Measurements from ENCODE around the gene SSR3. TPM values are rescaled to one million over a fixed set of nuclear protein-coding genes. Genes with fewer than 3 reads are reported as not detected.
"Not testable (repeated sequence)": the region's sequence is repeated elsewhere in the genome, so short reads cannot be mapped to it uniquely, and the experiment has no call there.

SSR3 gene
- total RNA-seq, 1 experiment from 2014 or later: 177 TPM

GRCh38 chr3:156593814-156594213, 38.9 kb upstream of the SSR3 start (continued):
- TF ChIP-seq EZH2 (IDR thresholded peaks at IDR 0.05) (no peak), SIN3A (IDR thresholded peaks at IDR 0.05; ENCODE audit: low read depth) (no peak), FOSL1 (IDR thresholded peaks at IDR 0.05; ENCODE audit: low read depth) (no peak), ATF3 (IDR thresholded peaks at IDR 0.05) (no peak), SP1 (IDR thresholded peaks at IDR 0.05; ENCODE audit: low read depth) (no peak), CEBPB (IDR thresholded peaks at IDR 0.05; ENCODE audit: low read depth) (no peak), EZH2phosphoT487 (IDR thresholded peaks at IDR 0.05; ENCODE audit: borderline replicate concordance) (no peak)
- TF ChIP-seq, protein P1, sequence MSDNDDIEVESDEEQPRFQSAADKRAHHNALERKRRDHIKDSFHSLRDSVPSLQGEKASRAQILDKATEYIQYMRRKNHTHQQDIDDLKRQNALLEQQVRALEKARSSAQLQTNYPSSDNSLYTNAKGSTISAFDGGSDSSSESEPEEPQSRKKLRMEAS (IDR thresholded peaks at IDR 0.05): no peak

DNA sequence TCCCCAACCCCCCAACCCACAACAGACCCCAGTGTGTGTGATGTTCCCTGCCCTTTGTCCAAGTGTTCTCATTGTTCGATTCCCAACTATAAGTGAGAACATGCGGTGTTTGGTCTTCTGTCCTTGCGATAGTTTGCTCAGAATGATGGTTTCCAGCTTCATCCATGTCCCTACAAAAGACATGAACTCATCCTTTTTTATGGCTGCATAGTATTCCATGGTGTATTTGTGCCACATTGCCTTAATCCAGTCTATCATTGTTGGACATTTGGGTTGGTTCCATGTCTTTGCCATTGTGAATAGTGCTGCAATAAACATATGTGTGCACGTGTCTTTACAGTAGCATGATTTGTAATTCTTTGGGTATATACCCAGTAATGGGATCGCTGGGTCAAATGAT, 34.9 kb upstream of the SSR3 start:
- BruUV-seq (replicated peaks); CTCF ChIA-PET; H3K27ac ChIP-seq (ENCODE audit: low read depth, low read length); H3K9me2 ChIP-seq (ENCODE audit: insufficient read depth); DNase-seq (ENCODE audit: low read depth, low spot score); ATAC-seq; H4K20me1 ChIP-seq (ENCODE audit: insufficient read depth); H3K79me2 ChIP-seq (ENCODE audit: insufficient read depth, low read length); H3K4me2 ChIP-seq (ENCODE audit: low read length); H2AFZ ChIP-seq (ENCODE audit: low read depth, low read length, poor library complexity, severe bottlenecking); H3K27me3 ChIP-seq (ENCODE audit: insufficient read depth, low read length); H3K9me3 ChIP-seq (ENCODE audit: control insufficient read depth in 1 of 2, insufficient read depth in 1 of 2, low read depth in 1 of 2, low read length in 2 of 2); H3K9ac ChIP-seq (ENCODE audit: low read length); H3K4me3 ChIP-seq (replicated peaks in 1 of 2; ENCODE audit: low read depth in 1 of 2, low read length in 2 of 2); POLR2A ChIA-PET; H3K36me3 ChIP-seq (ENCODE audit: control insufficient read depth in 1 of 2, insufficient read depth in 2 of 2, low read length in 2 of 2); intact Hi-C loops (cut with micrococcal nuclease); H3K4me1 ChIP-seq (ENCODE audit: control insufficient read depth in 1 of 2, insufficient read depth in 2 of 2, low read length in 2 of 2); RAD21 ChIA-PET (ENCODE audit: low non-redundant PET in 1 of 2, low total read pairs in 2 of 2, uncharacterized antibody in 2 of 2, unreplicated experiment in 2 of 2): not testable (repeated sequence)

DNA sequence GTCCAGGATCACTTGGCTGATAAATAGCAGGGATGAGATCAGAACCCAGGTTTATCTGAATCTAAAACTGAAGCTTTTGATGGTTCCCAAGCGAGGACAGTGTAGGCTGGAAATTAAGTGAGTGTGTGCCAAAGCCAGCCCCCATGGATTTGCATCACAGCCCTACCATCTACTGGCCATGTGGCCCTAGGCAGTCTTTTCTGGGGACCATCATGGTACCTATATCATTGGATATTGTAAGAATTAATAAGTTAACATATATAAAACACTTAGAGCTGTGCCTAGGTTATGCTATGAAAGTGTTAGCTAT, 32.8 kb upstream of the SSR3 start:
- Histone ChIP-seq H3K4me2 (ENCODE audit: low read length) (no peak overlapping the region), H3K27ac (ENCODE audit: low read depth, low read length) (no peak overlapping the region), H3K4me1 (ENCODE audit: control insufficient read depth in 1 of 2, insufficient read depth in 2 of 2, low read length in 2 of 2) (no peaks in the 10 kb centered on the region), H3K9me2 (ENCODE audit: insufficient read depth) (no peaks in the 10 kb centered on the region), H3K79me2 (ENCODE audit: insufficient read depth, low read length) (no peaks in the 10 kb centered on the region), H3K4me3 (replicated peaks in 1 of 2; ENCODE audit: low read depth in 1 of 2, low read length in 2 of 2) (no peak overlapping the region), H4K20me1 (ENCODE audit: insufficient read depth) (no peaks in the 10 kb centered on the region), H2AFZ (ENCODE audit: low read depth, low read length, poor library complexity, severe bottlenecking) (no peak overlapping the region), H3K27me3 (ENCODE audit: insufficient read depth, low read length) (no peaks in the 10 kb centered on the region), H3K36me3 (ENCODE audit: control insufficient read depth in 1 of 2, insufficient read depth in 2 of 2, low read length in 2 of 2) (no peaks in the 10 kb centered on the region), H3K9ac (ENCODE audit: low read length) (no peak overlapping the region), H3K9me3 (ENCODE audit: control insufficient read depth in 1 of 2, insufficient read depth in 1 of 2, low read depth in 1 of 2, low read length in 2 of 2) (no peaks in the 10 kb centered on the region)
- CTCF ChIA-PET: no interaction called here
- ATAC-seq: no peak
- POLR2A ChIA-PET: no interaction called here
- no peak for DNase-seq (ENCODE audit: low read depth, low spot score)
- BruUV-seq (replicated peaks): no TSS peak
- intact Hi-C loops (cut with micrococcal nuclease): no loop called here
- RAD21 ChIA-PET (ENCODE audit: low non-redundant PET in 1 of 2, low total read pairs in 2 of 2, uncharacterized antibody in 2 of 2, unreplicated experiment in 2 of 2): no interaction called here
- TF ChIP-seq SP1 (IDR thresholded peaks at IDR 0.05; ENCODE audit: low read depth): no peak
- no peak for TF ChIP-seq JUND (IDR thresholded peaks at IDR 0.05)
- no peak for TF ChIP-seq EZH2 (IDR thresholded peaks at IDR 0.05)
- no peak for TF ChIP-seq CEBPB (IDR thresholded peaks at IDR 0.05; ENCODE audit: low read depth)
- TF ChIP-seq EGR1 (IDR thresholded peaks at IDR 0.05; ENCODE audit: low read depth): no peak
- TF ChIP-seq, protein P1 (IDR thresholded peaks at IDR 0.05): no peak
- TF ChIP-seq SIN3A (IDR thresholded peaks at IDR 0.05; ENCODE audit: low read depth): no peak
- TF ChIP-seq YY1 (IDR thresholded peaks at IDR 0.05; ENCODE audit: extremely low read depth, insufficient replicate concordance, low read depth, low read length): no peak
- TF ChIP-seq ZNF274 (IDR thresholded peaks at IDR 0.05; ENCODE audit: low read depth, low read length): no peak
- no peak for TF ChIP-seq SRF (IDR thresholded peaks at IDR 0.05; ENCODE audit: low read depth)
- no peak for TF ChIP-seq RAD21 (IDR thresholded peaks at IDR 0.05; ENCODE audit: low read depth)
- TF ChIP-seq, protein P2, sequence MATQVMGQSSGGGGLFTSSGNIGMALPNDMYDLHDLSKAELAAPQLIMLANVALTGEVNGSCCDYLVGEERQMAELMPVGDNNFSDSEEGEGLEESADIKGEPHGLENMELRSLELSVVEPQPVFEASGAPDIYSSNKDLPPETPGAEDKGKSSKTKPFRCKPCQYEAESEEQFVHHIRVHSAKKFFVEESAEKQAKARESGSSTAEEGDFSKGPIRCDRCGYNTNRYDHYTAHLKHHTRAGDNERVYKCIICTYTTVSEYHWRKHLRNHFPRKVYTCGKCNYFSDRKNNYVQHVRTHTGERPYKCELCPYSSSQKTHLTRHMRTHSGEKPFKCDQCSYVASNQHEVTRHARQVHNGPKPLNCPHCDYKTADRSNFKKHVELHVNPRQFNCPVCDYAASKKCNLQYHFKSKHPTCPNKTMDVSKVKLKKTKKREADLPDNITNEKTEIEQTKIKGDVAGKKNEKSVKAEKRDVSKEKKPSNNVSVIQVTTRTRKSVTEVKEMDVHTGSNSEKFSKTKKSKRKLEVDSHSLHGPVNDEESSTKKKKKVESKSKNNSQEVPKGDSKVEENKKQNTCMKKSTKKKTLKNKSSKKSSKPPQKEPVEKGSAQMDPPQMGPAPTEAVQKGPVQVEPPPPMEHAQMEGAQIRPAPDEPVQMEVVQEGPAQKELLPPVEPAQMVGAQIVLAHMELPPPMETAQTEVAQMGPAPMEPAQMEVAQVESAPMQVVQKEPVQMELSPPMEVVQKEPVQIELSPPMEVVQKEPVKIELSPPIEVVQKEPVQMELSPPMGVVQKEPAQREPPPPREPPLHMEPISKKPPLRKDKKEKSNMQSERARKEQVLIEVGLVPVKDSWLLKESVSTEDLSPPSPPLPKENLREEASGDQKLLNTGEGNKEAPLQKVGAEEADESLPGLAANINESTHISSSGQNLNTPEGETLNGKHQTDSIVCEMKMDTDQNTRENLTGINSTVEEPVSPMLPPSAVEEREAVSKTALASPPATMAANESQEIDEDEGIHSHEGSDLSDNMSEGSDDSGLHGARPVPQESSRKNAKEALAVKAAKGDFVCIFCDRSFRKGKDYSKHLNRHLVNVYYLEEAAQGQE (IDR thresholded peaks at IDR 0.05; ENCODE audit: low read depth): no peak
- no peak for TF ChIP-seq FOSL1 (IDR thresholded peaks at IDR 0.05; ENCODE audit: low read depth)

Measured in HCT116 (cell line).